Retinal pigment epithelial cell (primary cell): ENCODE data around the gene NXT2.

Source experiments
- DNase-seq: peaks from one replicate; pipeline ENCODE4 v3.0.0-alpha.2; 2010; ENCODE audit warnings: low read depth
- H3K4me3 ChIP-seq: 2 replicates; pipeline ENCODE4 v1.5.1; 2011; ENCODE audit warnings: mild to moderate bottlenecking, low read length, control low read depth, moderate library complexity
- TF ChIP-seq, protein P1 (sequence below): conservative IDR thresholded peaks from 2 replicates; pipeline ENCODE4 v1.5.1; 2011; ENCODE audit warnings: low read depth, low read length, control low read depth, inconsistent platforms

The NXT2 gene

DNA sequence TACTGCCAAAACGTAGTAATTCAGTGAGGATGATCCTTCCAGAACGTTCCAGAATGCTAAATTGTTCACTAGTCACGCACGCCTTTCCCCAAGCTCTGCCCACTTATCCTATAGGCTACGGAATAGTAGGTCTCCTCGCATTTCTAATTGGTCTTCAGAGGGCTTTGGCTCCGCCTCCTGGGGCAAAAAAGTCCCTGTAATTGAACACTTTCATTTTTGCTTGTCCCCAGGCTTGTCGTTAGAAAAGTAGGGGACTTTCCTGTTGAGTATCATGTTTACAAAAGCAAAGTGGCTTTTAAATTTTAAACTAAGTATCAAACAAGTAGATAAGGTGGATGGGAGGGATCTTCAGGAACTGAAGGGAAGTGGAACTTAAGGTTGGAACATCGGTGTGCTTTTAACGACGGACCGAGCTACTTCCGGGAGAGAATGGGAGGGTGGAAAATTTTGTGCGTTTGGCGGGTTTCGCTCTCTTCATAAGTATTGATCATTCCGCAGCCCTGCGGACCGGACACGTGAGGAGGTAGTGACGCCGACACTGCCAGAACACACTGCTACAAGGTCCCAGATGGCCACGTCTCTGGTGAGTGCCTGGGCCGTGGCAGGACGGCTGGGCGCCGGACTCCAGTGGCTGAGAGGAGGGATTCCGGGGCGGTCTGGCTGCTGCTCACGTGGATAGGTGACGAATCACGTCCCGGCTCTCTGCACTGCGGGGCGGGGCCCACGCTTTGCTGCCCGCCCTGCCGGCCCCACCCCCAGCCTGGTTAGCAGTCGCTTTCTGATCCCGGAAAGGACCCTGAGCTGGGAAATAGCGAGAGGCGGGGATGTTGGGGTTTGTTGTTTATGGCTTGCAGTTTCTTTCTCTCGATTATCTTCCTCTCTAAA lies at the start of gene NXT2:
NXT2 (plus strand) TSS at position 406 of the 885 bp plus-strand sequence; CDS start at position 569, 163 bp downstream.
- TF ChIP-seq, protein P1, sequence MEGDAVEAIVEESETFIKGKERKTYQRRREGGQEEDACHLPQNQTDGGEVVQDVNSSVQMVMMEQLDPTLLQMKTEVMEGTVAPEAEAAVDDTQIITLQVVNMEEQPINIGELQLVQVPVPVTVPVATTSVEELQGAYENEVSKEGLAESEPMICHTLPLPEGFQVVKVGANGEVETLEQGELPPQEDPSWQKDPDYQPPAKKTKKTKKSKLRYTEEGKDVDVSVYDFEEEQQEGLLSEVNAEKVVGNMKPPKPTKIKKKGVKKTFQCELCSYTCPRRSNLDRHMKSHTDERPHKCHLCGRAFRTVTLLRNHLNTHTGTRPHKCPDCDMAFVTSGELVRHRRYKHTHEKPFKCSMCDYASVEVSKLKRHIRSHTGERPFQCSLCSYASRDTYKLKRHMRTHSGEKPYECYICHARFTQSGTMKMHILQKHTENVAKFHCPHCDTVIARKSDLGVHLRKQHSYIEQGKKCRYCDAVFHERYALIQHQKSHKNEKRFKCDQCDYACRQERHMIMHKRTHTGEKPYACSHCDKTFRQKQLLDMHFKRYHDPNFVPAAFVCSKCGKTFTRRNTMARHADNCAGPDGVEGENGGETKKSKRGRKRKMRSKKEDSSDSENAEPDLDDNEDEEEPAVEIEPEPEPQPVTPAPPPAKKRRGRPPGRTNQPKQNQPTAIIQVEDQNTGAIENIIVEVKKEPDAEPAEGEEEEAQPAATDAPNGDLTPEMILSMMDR = no peak
- H3K4me3 ChIP-seq = peak within 1 kb of the TSS; percentile 71
- DNase-seq = peak; percentile 73

DNA sequence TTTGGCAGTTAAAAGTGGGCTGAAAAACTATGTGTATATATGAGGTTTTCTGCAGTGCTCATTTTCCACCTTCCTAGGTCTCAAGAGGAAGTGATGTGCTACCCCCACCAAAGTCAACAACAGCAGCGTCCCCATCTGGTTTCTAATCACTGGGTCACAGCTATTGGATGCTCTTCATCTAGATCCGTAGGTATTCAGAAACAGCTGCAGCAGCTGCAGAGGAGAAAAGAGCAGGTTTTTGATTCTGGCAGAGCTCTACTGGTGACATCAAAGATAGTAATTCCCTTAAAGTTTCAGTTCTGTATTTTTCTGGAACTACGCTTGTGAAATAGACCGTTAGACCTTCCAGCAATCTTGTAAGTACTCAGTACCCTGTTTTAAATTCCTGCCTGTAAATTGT lies 49.0 kb upstream of the NXT2 start:
- DNase-seq = no peak
- TF ChIP-seq, protein P1 = no peak
- H3K4me3 ChIP-seq = no peak overlapping the region

DNA sequence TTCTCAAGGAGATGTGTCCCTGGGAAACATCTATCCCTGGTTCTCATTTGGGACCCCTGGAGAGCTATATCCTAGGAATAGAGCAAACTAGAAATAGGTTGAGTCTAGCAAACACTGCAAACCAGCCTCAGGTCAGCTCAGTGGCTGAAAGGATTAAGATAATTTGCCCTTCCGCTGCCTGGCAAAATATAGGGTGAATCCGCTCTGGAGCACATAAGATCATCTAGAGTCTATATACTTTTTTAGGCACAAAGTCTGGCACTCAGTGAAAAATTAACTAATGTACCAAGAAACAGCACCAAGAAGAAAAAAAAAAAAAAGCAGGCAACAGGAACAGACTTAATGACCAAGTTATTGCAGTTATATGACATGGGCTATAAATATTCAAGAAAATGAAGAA lies 47.5 kb upstream of the NXT2 start:
- DNase-seq = no peak
- no peak overlapping the region for H3K4me3 ChIP-seq
- TF ChIP-seq, protein P1 = no peak

DNA sequence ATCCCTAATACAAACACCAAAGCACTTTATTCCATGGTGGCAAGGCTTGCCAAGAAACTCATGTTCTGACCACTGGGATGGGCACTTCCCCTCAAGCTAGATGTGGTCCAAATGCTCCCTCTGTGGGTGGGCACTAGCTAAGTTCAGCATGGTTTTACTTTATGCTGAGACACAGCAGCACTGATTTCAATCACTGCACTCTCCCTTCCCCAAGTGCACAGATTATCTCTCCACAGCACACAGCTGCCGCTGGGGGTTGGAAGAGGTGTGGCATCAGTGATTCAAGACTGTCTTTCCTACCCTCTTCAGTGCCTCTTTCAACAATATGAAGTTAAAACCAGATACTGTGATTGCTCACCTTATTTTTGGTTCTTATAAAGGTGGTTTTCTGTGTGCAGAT lies 38.2 kb upstream of the NXT2 start:
- no peak for DNase-seq
- TF ChIP-seq, protein P1 = no peak
- H3K4me3 ChIP-seq = no peak overlapping the region

DNA sequence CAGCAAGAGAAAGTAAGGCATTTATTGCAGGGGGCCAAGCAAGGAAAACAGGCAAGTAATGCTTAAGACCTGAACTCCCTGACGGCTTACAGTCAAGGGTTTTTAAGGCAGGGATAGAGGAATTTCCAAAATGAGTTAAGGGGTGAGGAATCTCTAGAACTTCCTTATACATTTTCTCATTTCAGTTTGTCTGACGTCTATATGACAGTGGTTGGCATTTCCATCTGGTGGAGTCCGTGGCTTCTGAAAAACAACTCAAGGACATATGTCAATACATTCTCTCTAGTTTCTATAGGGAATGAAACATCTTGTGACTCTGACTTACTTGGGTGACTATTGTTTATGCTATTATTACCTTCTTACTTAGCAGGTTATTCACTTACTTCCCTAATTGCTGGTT lies 35.5 kb upstream of the NXT2 start:
- TF ChIP-seq, protein P1 = no peak
- DNase-seq = no peak
- no peak overlapping the region for H3K4me3 ChIP-seq

DNA sequence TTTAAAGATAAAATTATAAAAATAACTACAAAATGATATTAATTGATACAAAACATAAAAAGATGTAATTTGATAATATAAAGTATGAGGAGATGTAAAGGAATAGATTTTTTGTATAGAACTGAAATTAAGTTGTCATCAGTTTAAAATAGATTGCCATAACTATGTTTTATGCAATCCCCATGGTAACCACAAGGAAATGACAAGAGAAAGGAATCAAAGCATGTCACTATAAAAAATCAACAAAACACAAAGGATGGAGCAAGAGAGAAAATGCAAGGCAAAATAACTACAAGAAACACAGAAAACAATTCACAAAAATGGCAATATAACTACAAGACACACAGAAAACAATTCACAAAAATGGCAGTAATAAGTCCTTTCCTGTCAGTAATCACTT lies 27.7 kb upstream of the NXT2 start:
- TF ChIP-seq, protein P1 = no peak
- H3K4me3 ChIP-seq = no peak overlapping the region
- DNase-seq = no peak

DNA sequence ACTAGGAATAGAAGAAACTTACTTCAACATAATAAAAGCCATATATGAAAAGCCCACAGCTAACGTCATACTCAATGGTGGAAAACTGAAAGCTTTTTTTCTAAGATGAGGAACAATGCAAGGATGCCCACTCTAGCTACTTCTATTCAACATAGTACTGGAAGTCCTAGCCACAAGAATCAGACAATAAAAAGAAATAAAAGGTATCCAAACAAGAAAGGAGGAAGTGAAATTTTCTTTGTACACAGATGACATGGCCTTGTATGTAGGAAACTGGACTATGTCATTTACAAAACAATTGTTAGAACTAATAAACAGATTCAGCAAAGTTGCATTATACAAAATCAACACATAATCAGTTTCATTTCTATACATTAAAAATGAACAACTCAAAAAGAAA lies 25.5 kb upstream of the NXT2 start:
- DNase-seq = no peak
- TF ChIP-seq, protein P1 = no peak
- no peak overlapping the region for H3K4me3 ChIP-seq
